ENCODE measurements around the gene F10.

The F10 gene

GRCh38 chr13:113090806-113091205 lies 31.8 kb upstream of the F10 start:
- no peak for ATAC-seq
- no peak for TF ChIP-seq ZNF70 (CRISPR knock-in tag; IDR thresholded peaks at IDR 0.05)
- no peak for TF ChIP-seq POU6F1 (CRISPR knock-in tag; IDR thresholded peaks at IDR 0.05; ENCODE audit: borderline replicate concordance, low read depth)
- no peak for TF ChIP-seq CREB5 (CRISPR knock-in tag; IDR thresholded peaks at IDR 0.05; ENCODE audit: low read depth)
- TF ChIP-seq PATZ1 (CRISPR knock-in tag; IDR thresholded peaks at IDR 0.05; ENCODE audit: borderline replicate concordance), result no peak
- TF ChIP-seq CSDC2 (CRISPR knock-in tag; IDR thresholded peaks at IDR 0.05), result no peak
- TF ChIP-seq ZNF8 (CRISPR knock-in tag; IDR thresholded peaks at IDR 0.05), result no peak
- TF ChIP-seq ZFP3 (CRISPR knock-in tag; IDR thresholded peaks at IDR 0.05), result no peak
- TF ChIP-seq BACH2 (CRISPR knock-in tag; IDR thresholded peaks at IDR 0.05; ENCODE audit: borderline replicate concordance), result no peak
- no peak for TF ChIP-seq TOX (CRISPR knock-in tag; IDR thresholded peaks at IDR 0.05; ENCODE audit: borderline replicate concordance)
- no peak for TF ChIP-seq OSR1 (CRISPR knock-in tag; IDR thresholded peaks at IDR 0.05)
- TF ChIP-seq CSRNP3 (CRISPR knock-in tag; IDR thresholded peaks at IDR 0.05), result no peak
- no peak for TF ChIP-seq ESRRG (CRISPR knock-in tag; IDR thresholded peaks at IDR 0.05)
- TF ChIP-seq ZNF565 (CRISPR knock-in tag; conservative IDR thresholded peaks at IDR 0.05; ENCODE audit: low read depth), result no peak
- TF ChIP-seq PPARA (CRISPR knock-in tag; IDR thresholded peaks at IDR 0.05; ENCODE audit: borderline replicate concordance), result no peak
- no peak for TF ChIP-seq ZC3H10 (CRISPR knock-in tag; IDR thresholded peaks at IDR 0.05)
- TF ChIP-seq ISL1 (CRISPR knock-in tag; IDR thresholded peaks at IDR 0.05), result no peak
- TF ChIP-seq ZFP30 (CRISPR knock-in tag; IDR thresholded peaks at IDR 0.05), result no peak
- no peak for TF ChIP-seq TSHZ2 (CRISPR knock-in tag; IDR thresholded peaks at IDR 0.05)
- no peak for TF ChIP-seq GLIS3 (CRISPR knock-in tag; IDR thresholded peaks at IDR 0.05)

- TF ChIP-seq BACH2 (CRISPR knock-in tag; IDR thresholded peaks at IDR 0.05; ENCODE audit: borderline replicate concordance), result no peak
- TF ChIP-seq ISL1 (CRISPR knock-in tag; IDR thresholded peaks at IDR 0.05), result no peak
- no peak for TF ChIP-seq ESRRG (CRISPR knock-in tag; IDR thresholded peaks at IDR 0.05)
- no peak for TF ChIP-seq ZFP3 (CRISPR knock-in tag; IDR thresholded peaks at IDR 0.05)
- no peak for TF ChIP-seq GLIS3 (CRISPR knock-in tag; IDR thresholded peaks at IDR 0.05)
- no peak for ATAC-seq
These were observed 31.3 kb upstream of the F10 start for GRCh38 chr13:113091211-113091771.

- TF ChIP-seq ZFP30 (CRISPR knock-in tag; IDR thresholded peaks at IDR 0.05), result no peak
- no peak for TF ChIP-seq GLIS3 (CRISPR knock-in tag; IDR thresholded peaks at IDR 0.05)
- TF ChIP-seq TCF4 (CRISPR knock-in tag; IDR thresholded peaks at IDR 0.05; ENCODE audit: borderline replicate concordance), result no peak
- no peak for TF ChIP-seq CSDC2 (CRISPR knock-in tag; IDR thresholded peaks at IDR 0.05)
- no peak for TF ChIP-seq ARNTL (CRISPR knock-in tag; IDR thresholded peaks at IDR 0.05; ENCODE audit: borderline replicate concordance, low read depth)
- no peak for TF ChIP-seq BACH2 (CRISPR knock-in tag; IDR thresholded peaks at IDR 0.05; ENCODE audit: borderline replicate concordance)
- no peak for TF ChIP-seq ISL1 (CRISPR knock-in tag; IDR thresholded peaks at IDR 0.05)
- TF ChIP-seq ZFP3 (CRISPR knock-in tag; IDR thresholded peaks at IDR 0.05), result no peak
- no peak for ATAC-seq
These were observed 30.5 kb upstream of the F10 start for GRCh38 chr13:113091891-113092775.

All from SK-N-SH treated with all-trans-retinoic acid at 6 μM for 48 hours (cell line).